Neural progenitor cell (in vitro differentiated cells): ENCODE data around the gene SUSD1. TPM values are rescaled to one million over a fixed set of nuclear protein-coding genes. Genes with fewer than 3 reads are reported as not detected.
A peak's percentile ranks its signal among the peaks of the same experiment; 100 is the strongest.

ENCODE experiments used
- DNase-seq: peaks from one replicate; pipeline ENCODE4 v3.0.0-alpha.2; 2016; ENCODE audit warnings: low spot score
- H2AFZ ChIP-seq: fragments of 200-600 bp; sonication (generic); replicated peaks from 2 replicates; pipeline ENCODE4 v1.6.1; 2016; ENCODE audit warnings: antibody characterized with exemption
- H3F3A ChIP-seq: fragments of 200-600 bp; sonication (generic); 2 replicates; pipeline ENCODE4 v1.6.1; 2016; ENCODE audit warnings: antibody characterized with exemption, low read depth
- H3K27ac ChIP-seq: fragments of 200-600 bp; sonication (generic); 2 replicates; pipeline ENCODE4 v1.5.1; 2016; ENCODE audit warnings: mild to moderate bottlenecking
- H3K27me3 ChIP-seq: fragments of 200-600 bp; sonication (generic); 2 replicates; pipeline ENCODE4 v1.6.1; 2016; ENCODE audit warnings: mild to moderate bottlenecking, moderate library complexity
- H3K36me3 ChIP-seq: fragments of 200-600 bp; sonication (generic); 2 replicates; pipeline ENCODE4 v1.5.1; 2016
- H3K4me1 ChIP-seq: fragments of 200-600 bp; sonication (generic); 2 replicates; pipeline ENCODE4 v1.6.1; 2016; ENCODE audit warnings: mixed run types
- H3K4me2 ChIP-seq: fragments of 200-600 bp; sonication (generic); 2 replicates; pipeline ENCODE4 v1.6.1; 2016
- H3K4me3 ChIP-seq: fragments of 200-600 bp; sonication (generic); 2 replicates; pipeline ENCODE4 v1.5.1; 2016
- H3K79me2 ChIP-seq: fragments of 200-600 bp; sonication (generic); 2 replicates; pipeline ENCODE4 v1.6.1; 2016; ENCODE audit warnings: low read depth
- H3K9ac ChIP-seq: fragments of 200-600 bp; sonication (generic); 2 replicates; pipeline ENCODE4 v1.6.1; 2016
- H3K9me3 ChIP-seq: fragments of 200-600 bp; sonication (generic); 2 replicates; pipeline ENCODE4 v1.5.1; 2016; ENCODE audit warnings: low read depth
- H4K20me1 ChIP-seq: fragments of 200-600 bp; sonication (generic); 2 replicates; pipeline ENCODE4 v1.6.1; 2016; ENCODE audit warnings: low read depth
- H3K27ac Mint-ChIP-seq: 3 replicates; pipeline ENCODE4 v1.8.0; 2021; ENCODE audit warnings: mixed read lengths
- H3K27me3 Mint-ChIP-seq: 2 replicates; pipeline ENCODE4 v1.8.0; 2022; ENCODE audit warnings: low read depth, mild to moderate bottlenecking, inconsistent platforms, moderate library complexity, mixed read lengths; ENCODE audit not compliant: insufficient read depth
- H3K36me3 Mint-ChIP-seq: 3 replicates; pipeline ENCODE4 v1.8.0; 2021; ENCODE audit warnings: mixed read lengths
- H3K4me1 Mint-ChIP-seq: 3 replicates; pipeline ENCODE4 v1.8.0; 2021; ENCODE audit warnings: mixed read lengths
- H3K4me3 Mint-ChIP-seq: 3 replicates; pipeline ENCODE4 v1.8.0; 2021; ENCODE audit warnings: mild to moderate bottlenecking, moderate library complexity, mixed read lengths
- H3K9me3 Mint-ChIP-seq: 3 replicates; pipeline ENCODE4 v1.8.0; 2020; ENCODE audit warnings: mixed read lengths
- EZH2 ChIP-seq: fragments of 200-600 bp; sonication (generic); IDR thresholded peaks from 2 replicates; pipeline ENCODE4 v1.6.1; 2017; ENCODE audit warnings: antibody characterized with exemption, mild to moderate bottlenecking, moderate library complexity
- EZH2phosphoT487 ChIP-seq: fragments of 200-600 bp; sonication (generic); IDR thresholded peaks from 2 replicates; pipeline ENCODE4 v1.6.1; 2017; ENCODE audit warnings: antibody characterized with exemption
- total RNA-seq: library from RNA; depleted of rRNA; stranded (reverse); fragments of >200 nt; gene quantifications from 2 replicates; pipeline ENCODE4 v1.2.3, GENCODE V29; 2015; ENCODE audit warnings: low replicate concordance
- TF ChIP-seq, protein P1 (sequence below): fragments of 200-600 bp; sonication (generic); IDR thresholded peaks from 2 replicates; pipeline ENCODE4 v1.5.1; 2017; ENCODE audit warnings: antibody characterized with exemption, mild to moderate bottlenecking

Gene SUSD1
- total RNA-seq, 1 donor from 2014 or later = 12.0 TPM

DNA sequence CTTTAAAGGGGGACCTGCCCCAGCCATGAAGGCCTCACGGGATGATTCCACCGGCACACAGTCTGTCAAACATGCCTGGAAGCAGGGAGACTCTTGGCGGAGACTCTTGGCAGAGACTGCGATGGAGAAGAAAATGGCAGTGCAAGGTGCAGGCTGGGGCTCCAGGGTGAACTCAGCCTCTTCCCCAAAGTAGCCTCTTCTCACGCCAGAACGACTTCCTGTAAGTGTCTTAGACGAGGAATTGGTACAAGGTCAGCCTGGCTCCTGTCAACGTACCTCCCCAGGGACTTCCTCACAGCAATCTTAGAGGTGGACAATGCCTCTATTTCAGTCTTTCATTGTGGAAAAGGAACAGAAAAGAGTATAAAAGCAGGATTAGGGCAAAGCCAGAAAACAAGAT, 169.2 kb downstream of the SUSD1 start:
- H3K27me3 ChIP-seq = no peaks in the 10 kb centered on the region
- H3K4me3 ChIP-seq = no peak overlapping the region
- H3K9me3 Mint-ChIP-seq = peaks cover 4% of the 10 kb centered on the region
- no peaks in the 10 kb centered on the region for H3K36me3 Mint-ChIP-seq
- no peaks in the 10 kb centered on the region for H3K36me3 ChIP-seq
- H3K4me1 ChIP-seq = peaks cover 17% of the 10 kb centered on the region
- H3K4me1 Mint-ChIP-seq = peaks cover 33% of the 10 kb centered on the region
- peak; percentile 44 for DNase-seq
- H3K9me3 ChIP-seq = no peaks in the 10 kb centered on the region
- peak overlapping the region; percentile 12 for H3K27ac ChIP-seq
- H3K4me2 ChIP-seq = peak overlapping the region; percentile 56
- H3F3A ChIP-seq = peaks cover 20% of the 10 kb centered on the region
- peaks cover 6% of the 10 kb centered on the region for H3K27me3 Mint-ChIP-seq
- TF ChIP-seq EZH2 = no peak
- TF ChIP-seq, protein P1, sequence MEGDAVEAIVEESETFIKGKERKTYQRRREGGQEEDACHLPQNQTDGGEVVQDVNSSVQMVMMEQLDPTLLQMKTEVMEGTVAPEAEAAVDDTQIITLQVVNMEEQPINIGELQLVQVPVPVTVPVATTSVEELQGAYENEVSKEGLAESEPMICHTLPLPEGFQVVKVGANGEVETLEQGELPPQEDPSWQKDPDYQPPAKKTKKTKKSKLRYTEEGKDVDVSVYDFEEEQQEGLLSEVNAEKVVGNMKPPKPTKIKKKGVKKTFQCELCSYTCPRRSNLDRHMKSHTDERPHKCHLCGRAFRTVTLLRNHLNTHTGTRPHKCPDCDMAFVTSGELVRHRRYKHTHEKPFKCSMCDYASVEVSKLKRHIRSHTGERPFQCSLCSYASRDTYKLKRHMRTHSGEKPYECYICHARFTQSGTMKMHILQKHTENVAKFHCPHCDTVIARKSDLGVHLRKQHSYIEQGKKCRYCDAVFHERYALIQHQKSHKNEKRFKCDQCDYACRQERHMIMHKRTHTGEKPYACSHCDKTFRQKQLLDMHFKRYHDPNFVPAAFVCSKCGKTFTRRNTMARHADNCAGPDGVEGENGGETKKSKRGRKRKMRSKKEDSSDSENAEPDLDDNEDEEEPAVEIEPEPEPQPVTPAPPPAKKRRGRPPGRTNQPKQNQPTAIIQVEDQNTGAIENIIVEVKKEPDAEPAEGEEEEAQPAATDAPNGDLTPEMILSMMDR = no peak
- TF ChIP-seq EZH2phosphoT487 = no peak
- H3K27ac Mint-ChIP-seq = peak overlapping the region; percentile 96
- H3K9ac ChIP-seq = no peak overlapping the region
- H2AFZ ChIP-seq = peak overlapping the region; percentile 36
- no peaks in the 10 kb centered on the region for H3K79me2 ChIP-seq
- peak overlapping the region; percentile 66 for H3K4me3 Mint-ChIP-seq
- no peaks in the 10 kb centered on the region for H4K20me1 ChIP-seq

DNA sequence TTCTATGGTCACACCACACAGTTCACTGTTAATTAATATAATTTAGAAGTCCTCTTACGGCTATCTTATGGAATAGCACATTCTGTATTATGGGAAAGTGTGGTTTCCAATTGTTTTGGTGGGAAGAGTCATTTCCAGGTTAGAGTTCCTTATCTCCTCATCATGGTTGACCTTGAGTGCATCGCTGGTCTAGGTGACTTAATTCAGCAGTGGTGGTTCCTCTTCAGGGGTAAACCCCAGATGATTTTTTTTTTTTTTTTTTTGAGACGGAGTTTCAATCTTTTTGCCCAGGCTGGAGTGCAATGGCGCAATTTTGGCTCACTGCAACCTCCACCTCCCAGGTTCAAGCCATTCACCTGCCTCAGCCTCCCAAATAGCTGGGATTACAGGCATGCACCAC, 171.6 kb downstream of the SUSD1 start:
- H3K36me3 Mint-ChIP-seq = no peaks in the 10 kb centered on the region
- H3K79me2 ChIP-seq = no peaks in the 10 kb centered on the region
- H2AFZ ChIP-seq = no peak overlapping the region
- no peak overlapping the region for H3K4me2 ChIP-seq
- H3K4me3 ChIP-seq = no peak overlapping the region
- no peak for DNase-seq
- H3K9me3 Mint-ChIP-seq = no peaks in the 10 kb centered on the region
- TF ChIP-seq EZH2 = no peak
- TF ChIP-seq, protein P1 = no peak
- TF ChIP-seq EZH2phosphoT487 = no peak
- H3K27me3 Mint-ChIP-seq = peaks cover 7% of the 10 kb centered on the region
- no peak overlapping the region for H3K27ac ChIP-seq
- H3K4me1 ChIP-seq = peaks cover 17% of the 10 kb centered on the region
- no peaks in the 10 kb centered on the region for H4K20me1 ChIP-seq
- H3K9me3 ChIP-seq = no peaks in the 10 kb centered on the region
- peaks cover 33% of the 10 kb centered on the region for H3K4me1 Mint-ChIP-seq
- H3K9ac ChIP-seq = no peak overlapping the region
- H3K4me3 Mint-ChIP-seq = no peak overlapping the region
- H3K27ac Mint-ChIP-seq = no peak overlapping the region
- peaks cover 20% of the 10 kb centered on the region for H3F3A ChIP-seq
- H3K36me3 ChIP-seq = no peaks in the 10 kb centered on the region
- no peaks in the 10 kb centered on the region for H3K27me3 ChIP-seq

DNA sequence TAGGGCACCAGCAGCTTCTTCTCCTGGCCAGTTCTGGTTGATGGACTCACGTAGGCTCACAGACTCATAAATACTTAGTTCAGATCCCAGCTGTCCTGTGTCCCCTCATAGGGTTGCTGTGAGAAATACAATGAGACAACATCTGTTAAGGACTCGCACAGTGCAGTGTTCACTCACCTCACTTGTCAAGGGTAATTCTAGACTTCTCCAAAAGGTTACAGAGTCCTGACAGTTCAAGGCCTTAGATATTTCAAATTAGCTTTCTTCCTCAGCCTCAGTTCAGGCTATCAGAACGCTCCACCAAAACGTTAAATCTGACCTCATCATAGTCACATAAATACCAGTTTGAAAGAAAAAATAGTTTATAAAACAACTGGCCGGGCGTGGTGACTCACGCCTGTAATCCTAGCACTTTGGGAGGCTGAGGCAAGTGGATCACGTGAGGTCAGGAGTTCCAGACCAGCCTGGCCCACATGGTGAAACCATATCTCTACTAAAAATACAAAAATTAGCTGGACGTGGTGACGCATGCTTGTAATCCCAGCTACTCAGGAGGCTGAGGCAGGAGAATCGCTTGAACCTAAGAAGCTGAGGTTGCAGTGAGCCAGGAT, 172.1 kb downstream of the SUSD1 start:
- H3K4me3 Mint-ChIP-seq = no peak overlapping the region
- H3K9me3 ChIP-seq = no peaks in the 10 kb centered on the region
- no peak overlapping the region for H3K4me2 ChIP-seq
- no peaks in the 10 kb centered on the region for H3K27me3 ChIP-seq
- H3K27ac ChIP-seq = no peak overlapping the region
- no peak overlapping the region for H3K27ac Mint-ChIP-seq
- no peaks in the 10 kb centered on the region for H3K9me3 Mint-ChIP-seq
- no peaks in the 10 kb centered on the region for H3K36me3 Mint-ChIP-seq
- H3K36me3 ChIP-seq = no peaks in the 10 kb centered on the region
- no peak overlapping the region for H3K9ac ChIP-seq
- H3K4me1 ChIP-seq = peaks cover 17% of the 10 kb centered on the region
- H2AFZ ChIP-seq = no peak overlapping the region
- H3K79me2 ChIP-seq = no peaks in the 10 kb centered on the region
- peaks cover 28% of the 10 kb centered on the region for H3K4me1 Mint-ChIP-seq
- H4K20me1 ChIP-seq = no peaks in the 10 kb centered on the region
- no peak for TF ChIP-seq EZH2
- TF ChIP-seq, protein P1 = no peak
- no peak for TF ChIP-seq EZH2phosphoT487
- H3K27me3 Mint-ChIP-seq = peaks cover 7% of the 10 kb centered on the region
- no peak for DNase-seq
- no peak overlapping the region for H3K4me3 ChIP-seq
- peaks cover 20% of the 10 kb centered on the region for H3F3A ChIP-seq
